MM.1S (cell line): ENCODE results near the gene C2CD4B.

Source experiments
- CTCF ChIP-seq: fragments of 300-600 bp; sonication (generic); IDR thresholded peaks from 2 replicates; pipeline ENCODE4 v1.5.1; 2016; ENCODE audit warnings: antibody characterized with exemption, low read length, mixed read lengths
- EZH2phosphoT487 ChIP-seq: fragments of 300-600 bp; sonication (generic); IDR thresholded peaks from 2 replicates; pipeline ENCODE4 v1.6.1; 2018; ENCODE audit warnings: antibody characterized with exemption, low read length

- TF ChIP-seq CTCF (no peak), EZH2phosphoT487 (no peak)
Observed at GRCh38 chr15:62186578-62186977, 21.5 kb upstream of the C2CD4B start.
